GM12878 (cell line): Measurements from ENCODE around the gene PRMT7. TPM values are rescaled to one million over a fixed set of nuclear protein-coding genes. Genes with fewer than 3 reads are reported as not detected.

ENCODE experiments used
- ATAC-seq: fragments of 200-7000 bp; cut with Tn5 transposase; 3 replicates; pipeline ENCODE4 v1.9.1; 2020; ENCODE audit warnings: mild to moderate bottlenecking, moderate library complexity
- BruUV-seq: library from RNA; stranded (reverse); fragments of 400-500 nt; replicated peaks from 2 replicates; lab custom pipeline; 2021; lab: Mats Ljungman, UMichigan
- CTCF ChIA-PET: fragments of 300-600 bp; sonication (Branson Sonifier 250); formaldehyde crosslinking; extraction: SDS; loops from one replicate; lab custom pipeline; 2021; ENCODE audit warnings: inconsistent platforms; lab: Yijun Ruan, JAX
- POLR2A ChIA-PET: fragments of 350-600 bp; formaldehyde crosslinking; extraction: SDS; loops from one replicate; lab custom pipeline; 2021; ENCODE audit warnings: inconsistent platforms; lab: Charles Lee
- RAD21 ChIA-PET: fragments of 300-600 bp; sonication (Branson Sonifier 250); formaldehyde crosslinking; loops from one replicate; lab custom pipeline; 2023; ENCODE audit warnings: antibody characterized with exemption; ENCODE audit not compliant: unreplicated experiment; lab: Charles Lee
- SMC1A ChIA-PET: fragments of 300-600 bp; sonication (Branson Sonifier 250); formaldehyde crosslinking; loops from one replicate; lab custom pipeline; 2023; ENCODE audit not compliant: unreplicated experiment, uncharacterized antibody; lab: Charles Lee
- DNase-seq: peaks from one replicate; pipeline ENCODE4 v3.0.0-alpha.2; 2011; ENCODE audit warnings: low read depth, low spot score
- FAIRE-seq: peaks from 3 replicates; lab custom pipeline; 2011; peaks lifted over from hg19 to GRCh38; lab: Jason Lieb, UNC
- H2AFZ ChIP-seq: 2 replicates; pipeline ENCODE4 v1.6.0; 2011; ENCODE audit warnings: low read depth, low read length, control low read depth; ENCODE audit not compliant: control insufficient read depth
- H3K27ac ChIP-seq: 2 replicates; pipeline ENCODE4 v1.5.1; 2011; ENCODE audit warnings: control low read depth; ENCODE audit not compliant: control insufficient read depth, insufficient read depth
- H3K27me3 ChIP-seq, 2 experiments: replicated peaks in 1 of 2; 2 replicates each; pipeline versions ENCODE4 v1.6.0 to v1.6.1; 2011; ENCODE audit warnings: low read length in 1 of 2; ENCODE audit not compliant: control insufficient read depth in 2 of 2, insufficient read depth in 2 of 2
- H3K36me3 ChIP-seq, 2 experiments: 2 replicates each; pipeline ENCODE4 v1.5.1; 2011; ENCODE audit warnings: low read length in 1 of 2; ENCODE audit not compliant: control insufficient read depth in 2 of 2, insufficient read depth in 2 of 2
- H3K4me1 ChIP-seq: 2 replicates; pipeline ENCODE4 v1.6.1; 2011; ENCODE audit warnings: mild to moderate bottlenecking, low read length, moderate library complexity, mixed read lengths; ENCODE audit not compliant: control insufficient read depth, insufficient read depth
- H3K4me2 ChIP-seq: 2 replicates; pipeline ENCODE4 v1.6.0; 2011; ENCODE audit warnings: control low read depth; ENCODE audit not compliant: control insufficient read depth, insufficient read depth
- H3K4me3 ChIP-seq: fragments of 200-600 bp; sonication (generic); 2 replicates; pipeline ENCODE4 v1.5.1; 2016
- H3K79me2 ChIP-seq: 2 replicates; pipeline ENCODE4 v1.6.0; 2011; ENCODE audit warnings: low read length; ENCODE audit not compliant: control insufficient read depth, insufficient read depth
- H3K9ac ChIP-seq: 2 replicates; pipeline ENCODE4 v1.8.0; 2011; ENCODE audit warnings: low read length, control low read depth, mixed read lengths; ENCODE audit not compliant: control insufficient read depth, insufficient read depth
- H3K9me3 ChIP-seq: replicated peaks from 3 replicates; pipeline ENCODE4 v1.5.1; 2011; ENCODE audit warnings: mild to moderate bottlenecking, low read length; ENCODE audit not compliant: control insufficient read depth, insufficient read depth
- H4K20me1 ChIP-seq: 2 replicates; pipeline ENCODE4 v1.6.0; 2011; ENCODE audit not compliant: control insufficient read depth, insufficient read depth
- CBX3 ChIP-seq: fragments of 200-600 bp; sonication (generic); IDR thresholded peaks from 2 replicates; pipeline ENCODE4 v1.6.1; 2016; ENCODE audit warnings: low read depth, borderline replicate concordance
- CBX5 ChIP-seq: sonication (generic); IDR thresholded peaks from 2 replicates; pipeline ENCODE4 v1.6.1; 2016; ENCODE audit warnings: low read depth, moderate library complexity, mild to moderate bottlenecking, inconsistent platforms
- CHD2 ChIP-seq: IDR thresholded peaks from 2 replicates; pipeline ENCODE4 v1.6.1; 2011; ENCODE audit warnings: low read depth, low read length, improper control_type of control experiment, borderline replicate concordance
- IKZF1 ChIP-seq: fragments of 450-650 bp; conservative IDR thresholded peaks from 2 replicates; pipeline ENCODE4 v1.6.1; 2017; ENCODE audit warnings: antibody characterized with exemption, mild to moderate bottlenecking
- SPI1 ChIP-seq: IDR thresholded peaks from 2 replicates; pipeline ENCODE4 v1.6.1; 2011; ENCODE audit warnings: low read depth, mild to moderate bottlenecking, low read length, moderate library complexity, borderline replicate concordance; ENCODE audit not compliant: insufficient read depth
- TARDBP ChIP-seq: IDR thresholded peaks from 2 replicates; pipeline ENCODE4 v1.6.1; 2016; ENCODE audit warnings: borderline replicate concordance
- ZSCAN29 ChIP-seq: fragments of 450-650 bp; IDR thresholded peaks from 2 replicates; pipeline ENCODE4 v1.6.1; 2017; ENCODE audit warnings: mild to moderate bottlenecking, moderate library complexity
- whole genome bisulfite sequencing: methylation state at CpG from one replicate; pipeline ENCODE4 v1.1.6; 2016; ENCODE audit warnings: low lambda C conversion rate; ENCODE audit not compliant: insufficient replicate concordance, insufficient coverage; ENCODE audit errors: missing lambda C conversion rate; 5-methylcytosine and 5-hydroxymethylcytosine counted together
- in situ Hi-C: fragments of 300-500 bp; cut with MboI; formaldehyde crosslinking; loops from 9 replicates; pipeline ENCODE4 v1.14.3; 2018; ENCODE audit warnings: mixed read lengths
- intact Hi-C: fragments of 100-400 bp; cut with micrococcal nuclease; formaldehyde crosslinking; loops from one replicate; pipeline ENCODE4 v1.14.2; 2022; ENCODE audit not compliant: unreplicated experiment
- polyA plus RNA-seq, 11 experiments: library from polyadenylated mRNA; depleted of rRNA in 4 of 11; unstranded in 6 of 11; stranded (reverse) in 5 of 11; fragments of >200 nt; fragmentation: Nextera tagmentation in 4 of 11; fragmentation: Illumina TruSeq in 1 of 11; extraction: Ambion mirVana in 4 of 11; extraction: Trizol in 1 of 11; gene quantifications; 1 replicate in 1 of 11; 2 replicates in 10 of 11; pipeline versions ENCODE4 v1.2.1 to v1.2.3, GENCODE V29; 2011 to 2016; ENCODE audit warnings: inconsistent platforms in 2 of 11, missing spikeins in 2 of 11, low read depth in 1 of 11
- total RNA-seq, 4 experiments: library from RNA; depleted of rRNA in 3 of 4; stranded (reverse); fragments of >200 nt in 3 of 4; fragmentation: Illumina TruSeq in 1 of 4; extraction: Trizol in 1 of 4; gene quantifications; 2 replicates each; pipeline versions ENCODE4 v1.2.1 to v1.2.3, GENCODE V29; 2013 to 2021
- TF ChIP-seq, protein P1 (sequence below): fragments of 450-650 bp; IDR thresholded peaks from 2 replicates; pipeline ENCODE4 v1.6.1; 2018; ENCODE audit warnings: borderline replicate concordance, mild to moderate bottlenecking; ENCODE audit not compliant: partially characterized antibody
- TF ChIP-seq, protein P2 (sequence below): IDR thresholded peaks from 2 replicates; pipeline ENCODE4 v1.6.1; 2012; ENCODE audit warnings: mild to moderate bottlenecking, low read depth, low read length
- TF ChIP-seq, protein P3 (sequence below): IDR thresholded peaks from 2 replicates; pipeline ENCODE4 v1.6.1; 2011; ENCODE audit warnings: borderline replicate concordance, low read depth, mild to moderate bottlenecking, moderate library complexity, low read length; ENCODE audit not compliant: insufficient read depth, poor library complexity, severe bottlenecking

PRMT7 gene
- total and polyA plus RNA-seq, 10 of the 15 experiments (the other 5 are each of a cell fraction or from before 2014, with no cell fraction given), result 5.1 to 56.1 (median 42.0) TPM

DNA sequence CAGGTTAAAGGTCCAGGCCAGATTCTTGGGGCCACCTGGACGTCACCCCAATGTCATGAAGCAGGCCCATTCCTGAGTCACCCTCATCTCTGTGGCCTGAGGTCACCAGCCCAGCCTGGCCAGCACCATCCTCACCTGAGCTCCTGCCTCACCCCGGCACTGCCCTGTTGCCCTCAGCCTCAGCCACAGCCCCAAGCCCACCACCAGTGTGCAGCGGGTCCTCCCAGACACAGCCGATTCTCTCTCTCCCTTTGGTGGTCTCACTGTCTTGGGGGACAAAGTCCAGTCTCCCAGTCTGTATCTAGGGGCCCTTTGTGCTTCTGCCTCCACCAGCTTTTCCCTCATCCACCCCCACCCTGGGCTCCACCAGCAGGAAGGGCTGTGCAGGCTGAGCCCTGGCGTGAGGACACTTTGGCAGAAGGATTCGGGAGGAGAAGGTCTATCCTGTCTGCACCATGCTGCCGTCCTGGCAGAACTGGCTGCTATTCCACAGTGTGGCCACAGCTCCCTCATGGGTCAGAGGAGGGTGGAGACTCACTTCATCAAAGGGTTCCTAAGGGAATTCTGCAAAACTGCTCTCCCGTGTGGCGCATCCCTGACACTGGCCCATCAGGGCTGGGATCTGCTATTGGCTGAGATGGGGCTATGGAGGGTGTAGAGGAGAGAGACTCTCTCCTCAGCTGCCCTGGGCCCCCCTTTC, 64.3 kb downstream of the PRMT7 start (continued):
- TF ChIP-seq, protein P1, sequence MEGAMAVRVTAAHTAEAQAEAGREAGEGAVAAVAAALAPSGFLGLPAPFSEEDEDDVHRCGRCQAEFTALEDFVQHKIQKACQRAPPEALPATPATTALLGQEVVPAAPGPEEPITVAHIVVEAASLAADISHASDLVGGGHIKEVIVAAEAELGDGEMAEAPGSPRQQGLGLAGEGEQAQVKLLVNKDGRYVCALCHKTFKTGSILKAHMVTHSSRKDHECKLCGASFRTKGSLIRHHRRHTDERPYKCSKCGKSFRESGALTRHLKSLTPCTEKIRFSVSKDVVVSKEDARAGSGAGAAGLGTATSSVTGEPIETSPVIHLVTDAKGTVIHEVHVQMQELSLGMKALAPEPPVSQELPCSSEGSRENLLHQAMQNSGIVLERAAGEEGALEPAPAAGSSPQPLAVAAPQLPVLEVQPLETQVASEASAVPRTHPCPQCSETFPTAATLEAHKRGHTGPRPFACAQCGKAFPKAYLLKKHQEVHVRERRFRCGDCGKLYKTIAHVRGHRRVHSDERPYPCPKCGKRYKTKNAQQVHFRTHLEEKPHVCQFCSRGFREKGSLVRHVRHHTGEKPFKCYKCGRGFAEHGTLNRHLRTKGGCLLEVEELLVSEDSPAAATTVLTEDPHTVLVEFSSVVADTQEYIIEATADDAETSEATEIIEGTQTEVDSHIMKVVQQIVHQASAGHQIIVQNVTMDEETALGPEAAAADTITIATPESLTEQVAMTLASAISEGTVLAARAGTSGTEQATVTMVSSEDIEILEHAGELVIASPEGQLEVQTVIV, result no peak
- TF ChIP-seq CHD2 (no peak), CBX5 (no peak), SPI1 (no peak)

DNA sequence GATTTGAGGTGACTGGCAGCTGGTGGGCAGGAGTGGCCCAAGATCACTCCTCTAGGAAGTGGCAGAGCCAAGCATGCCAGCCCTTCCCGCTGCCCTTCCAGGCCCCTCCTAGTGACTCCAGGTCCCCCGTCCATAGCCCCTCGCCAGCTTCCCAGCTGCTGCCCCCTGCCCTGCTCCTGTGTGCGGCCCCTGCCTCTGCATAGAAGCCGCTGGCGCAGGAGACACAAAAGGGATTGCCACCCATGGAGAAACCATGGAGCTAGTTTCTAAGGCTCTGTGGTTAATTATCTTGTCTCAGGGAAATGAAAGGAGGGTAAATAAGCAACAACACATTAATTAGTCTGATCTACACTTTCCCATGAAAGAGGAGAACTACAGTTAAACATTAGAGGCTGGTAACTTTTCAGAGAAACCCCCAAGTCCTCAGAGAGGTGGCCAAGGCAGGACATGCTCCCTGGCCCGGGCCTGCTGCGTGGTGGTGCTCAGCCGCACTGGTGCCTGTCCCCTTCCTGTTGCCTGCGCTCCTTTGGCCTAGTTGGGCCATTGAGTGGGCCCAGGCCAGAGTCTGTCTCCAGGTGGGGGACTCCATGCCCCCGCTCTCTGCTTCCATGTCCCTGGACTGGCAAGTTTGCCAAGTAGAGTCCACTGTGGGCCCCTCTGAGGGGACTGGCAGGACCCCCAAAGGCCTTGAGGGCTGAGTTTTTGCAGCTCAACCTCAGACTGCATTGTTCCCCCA, 65.2 kb downstream of the PRMT7 start:
- ChIA-PET SMC1A (interaction anchor here (0.6 kb wide), 1 partner anchor 64 kb away, joined by 3 read pairs; no protein-coding TSS in a partner anchor), CTCF (interaction anchor here (0.6 to 1.2 kb wide), 3 partner anchors 9 to 145 kb away, joined by 3 read pairs; no protein-coding TSS in a partner anchor)
- in situ Hi-C loops, result no loop called here
- TF ChIP-seq CBX3, result no peak
- no peak for TF ChIP-seq ZSCAN29
- no peak for TF ChIP-seq TARDBP
- TF ChIP-seq, protein P2, sequence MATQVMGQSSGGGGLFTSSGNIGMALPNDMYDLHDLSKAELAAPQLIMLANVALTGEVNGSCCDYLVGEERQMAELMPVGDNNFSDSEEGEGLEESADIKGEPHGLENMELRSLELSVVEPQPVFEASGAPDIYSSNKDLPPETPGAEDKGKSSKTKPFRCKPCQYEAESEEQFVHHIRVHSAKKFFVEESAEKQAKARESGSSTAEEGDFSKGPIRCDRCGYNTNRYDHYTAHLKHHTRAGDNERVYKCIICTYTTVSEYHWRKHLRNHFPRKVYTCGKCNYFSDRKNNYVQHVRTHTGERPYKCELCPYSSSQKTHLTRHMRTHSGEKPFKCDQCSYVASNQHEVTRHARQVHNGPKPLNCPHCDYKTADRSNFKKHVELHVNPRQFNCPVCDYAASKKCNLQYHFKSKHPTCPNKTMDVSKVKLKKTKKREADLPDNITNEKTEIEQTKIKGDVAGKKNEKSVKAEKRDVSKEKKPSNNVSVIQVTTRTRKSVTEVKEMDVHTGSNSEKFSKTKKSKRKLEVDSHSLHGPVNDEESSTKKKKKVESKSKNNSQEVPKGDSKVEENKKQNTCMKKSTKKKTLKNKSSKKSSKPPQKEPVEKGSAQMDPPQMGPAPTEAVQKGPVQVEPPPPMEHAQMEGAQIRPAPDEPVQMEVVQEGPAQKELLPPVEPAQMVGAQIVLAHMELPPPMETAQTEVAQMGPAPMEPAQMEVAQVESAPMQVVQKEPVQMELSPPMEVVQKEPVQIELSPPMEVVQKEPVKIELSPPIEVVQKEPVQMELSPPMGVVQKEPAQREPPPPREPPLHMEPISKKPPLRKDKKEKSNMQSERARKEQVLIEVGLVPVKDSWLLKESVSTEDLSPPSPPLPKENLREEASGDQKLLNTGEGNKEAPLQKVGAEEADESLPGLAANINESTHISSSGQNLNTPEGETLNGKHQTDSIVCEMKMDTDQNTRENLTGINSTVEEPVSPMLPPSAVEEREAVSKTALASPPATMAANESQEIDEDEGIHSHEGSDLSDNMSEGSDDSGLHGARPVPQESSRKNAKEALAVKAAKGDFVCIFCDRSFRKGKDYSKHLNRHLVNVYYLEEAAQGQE, result no peak
- no peak for TF ChIP-seq IKZF1
- TF ChIP-seq, protein P3, sequence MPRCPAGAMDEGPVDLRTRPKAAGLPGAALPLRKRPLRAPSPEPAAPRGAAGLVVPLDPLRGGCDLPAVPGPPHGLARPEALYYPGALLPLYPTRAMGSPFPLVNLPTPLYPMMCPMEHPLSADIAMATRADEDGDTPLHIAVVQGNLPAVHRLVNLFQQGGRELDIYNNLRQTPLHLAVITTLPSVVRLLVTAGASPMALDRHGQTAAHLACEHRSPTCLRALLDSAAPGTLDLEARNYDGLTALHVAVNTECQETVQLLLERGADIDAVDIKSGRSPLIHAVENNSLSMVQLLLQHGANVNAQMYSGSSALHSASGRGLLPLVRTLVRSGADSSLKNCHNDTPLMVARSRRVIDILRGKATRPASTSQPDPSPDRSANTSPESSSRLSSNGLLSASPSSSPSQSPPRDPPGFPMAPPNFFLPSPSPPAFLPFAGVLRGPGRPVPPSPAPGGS, result no peak
- TF ChIP-seq CBX5, result no peak

More for the DNA sequence above, 65.2 kb downstream of the PRMT7 start:
- H3K4me1 ChIP-seq, result no peaks in the 10 kb centered on the region; the same call in 1 of the 2 replicates
- ATAC-seq, result no peak
- H4K20me1 ChIP-seq, result no peaks in the 10 kb centered on the region
- H3K4me2 ChIP-seq, result no peak overlapping the region
- 70% methylated on average over 11 of the region's 11 CpGs for WGBS
- intact Hi-C loops, result no loop called here
- ChIA-PET RAD21 (no interaction called here), POLR2A (interaction anchor here (0.5 to 0.6 kb wide), 2 partner anchors 57 to 80 kb away, joined by 3 to 4 read pairs; no protein-coding TSS in a partner anchor)
- no peak overlapping the region for H2AFZ ChIP-seq
- H3K27me3 ChIP-seq, result no peaks in the 10 kb centered on the region; a peak in 2 of 4 replicates
- H3K4me3 ChIP-seq, result no peak overlapping the region
- DNase-seq, result no peak
- H3K36me3 ChIP-seq, result no peaks in the 10 kb centered on the region
- no peak overlapping the region for H3K9ac ChIP-seq
- no peaks in the 10 kb centered on the region for H3K9me3 ChIP-seq
- no peak for FAIRE-seq
- no TSS peak for BruUV-seq
- no peaks in the 10 kb centered on the region for H3K79me2 ChIP-seq
- H3K27ac ChIP-seq, result no peak overlapping the region
